A549 (cell line): ENCODE results near the gene DAB2IP.

Experiments
- BHLHE40 ChIP-seq: IDR thresholded peaks from 2 replicates; pipeline ENCODE4 v1.6.1; 2012; ENCODE audit warnings: low read depth, low read length, inconsistent platforms
- CEBPB ChIP-seq, 2 experiments: fragments of >200 bp in 1 of 2; sonication (Bioruptor Twin) in 1 of 2; formaldehyde crosslinking in 1 of 2; IDR thresholded peaks; 2 replicates each; pipeline ENCODE4 v1.6.1; 2012 to 2016
- HOXA7 ChIP-seq: fragments of 250-450 bp; sonication (Bioruptor Pico); IDR thresholded peaks from 2 replicates; pipeline ENCODE4 v1.5.0; 2020; ENCODE audit warnings: mild to moderate bottlenecking, moderate library complexity
- JUNB ChIP-seq: fragments of >200 bp; sonication (Bioruptor Twin); formaldehyde crosslinking; IDR thresholded peaks from 2 replicates; pipeline ENCODE4 v1.6.1; 2016
- KDM5A ChIP-seq: fragments of 200-600 bp; sonication (generic); IDR thresholded peaks from 2 replicates; pipeline ENCODE4 v1.6.1; 2016; ENCODE audit warnings: antibody characterized with exemption, mild to moderate bottlenecking
- MAFK ChIP-seq: fragments of 450-650 bp; IDR thresholded peaks from 2 replicates; pipeline ENCODE4 v1.6.1; 2014; ENCODE audit not compliant: partially characterized antibody
- RCOR1 ChIP-seq: fragments of 150-350 bp; IDR thresholded peaks from 2 replicates; pipeline ENCODE4 v1.6.1; 2014; ENCODE audit warnings: antibody characterized with exemption, low read length, low read depth
- RNF2 ChIP-seq: fragments of 200-600 bp; sonication (generic); IDR thresholded peaks from 2 replicates; pipeline ENCODE4 v1.6.1; 2016; ENCODE audit warnings: low read depth, mild to moderate bottlenecking, antibody characterized with exemption, moderate library complexity, borderline replicate concordance
- TP53 ChIP-seq: fragments of 250-450 bp; sonication (Bioruptor Pico); IDR thresholded peaks from 2 replicates; pipeline ENCODE4 v1.5.0; 2021; ENCODE audit warnings: mild to moderate bottlenecking, moderate library complexity
- TF ChIP-seq, protein P1 (sequence below): fragments of >200 bp; sonication (Bioruptor Twin); formaldehyde crosslinking; IDR thresholded peaks from 3 replicates; pipeline ENCODE4 v1.5.1; 2016
- TF ChIP-seq, protein P2 (sequence below): IDR thresholded peaks from 2 replicates; pipeline ENCODE4 v1.6.1; 2012

DNA sequence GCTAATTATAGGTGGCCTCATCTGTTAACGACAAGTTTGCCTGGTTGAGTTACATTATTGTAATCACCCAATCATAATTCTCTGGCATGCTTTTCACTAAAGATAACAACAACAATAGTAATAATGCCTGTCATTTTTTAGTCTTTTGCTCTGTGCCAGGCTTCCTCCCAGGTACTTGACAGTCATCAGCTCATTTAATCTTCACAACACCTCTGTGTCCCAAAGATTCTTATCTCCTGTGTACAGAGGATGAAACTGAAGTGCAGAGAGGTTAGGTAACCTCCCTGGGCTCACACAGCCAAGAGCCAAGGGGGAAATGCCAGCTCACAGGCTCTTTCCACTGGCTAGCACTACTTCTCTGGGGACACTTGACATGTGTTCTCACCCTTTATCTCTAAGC, 77.5 kb downstream of the DAB2IP start:
- TF ChIP-seq, protein P1, sequence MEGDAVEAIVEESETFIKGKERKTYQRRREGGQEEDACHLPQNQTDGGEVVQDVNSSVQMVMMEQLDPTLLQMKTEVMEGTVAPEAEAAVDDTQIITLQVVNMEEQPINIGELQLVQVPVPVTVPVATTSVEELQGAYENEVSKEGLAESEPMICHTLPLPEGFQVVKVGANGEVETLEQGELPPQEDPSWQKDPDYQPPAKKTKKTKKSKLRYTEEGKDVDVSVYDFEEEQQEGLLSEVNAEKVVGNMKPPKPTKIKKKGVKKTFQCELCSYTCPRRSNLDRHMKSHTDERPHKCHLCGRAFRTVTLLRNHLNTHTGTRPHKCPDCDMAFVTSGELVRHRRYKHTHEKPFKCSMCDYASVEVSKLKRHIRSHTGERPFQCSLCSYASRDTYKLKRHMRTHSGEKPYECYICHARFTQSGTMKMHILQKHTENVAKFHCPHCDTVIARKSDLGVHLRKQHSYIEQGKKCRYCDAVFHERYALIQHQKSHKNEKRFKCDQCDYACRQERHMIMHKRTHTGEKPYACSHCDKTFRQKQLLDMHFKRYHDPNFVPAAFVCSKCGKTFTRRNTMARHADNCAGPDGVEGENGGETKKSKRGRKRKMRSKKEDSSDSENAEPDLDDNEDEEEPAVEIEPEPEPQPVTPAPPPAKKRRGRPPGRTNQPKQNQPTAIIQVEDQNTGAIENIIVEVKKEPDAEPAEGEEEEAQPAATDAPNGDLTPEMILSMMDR = no peak
- TF ChIP-seq, protein P2, sequence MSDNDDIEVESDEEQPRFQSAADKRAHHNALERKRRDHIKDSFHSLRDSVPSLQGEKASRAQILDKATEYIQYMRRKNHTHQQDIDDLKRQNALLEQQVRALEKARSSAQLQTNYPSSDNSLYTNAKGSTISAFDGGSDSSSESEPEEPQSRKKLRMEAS = no peak
- TF ChIP-seq RNF2 (no peak), CEBPB (IDR thresholded peaks at IDR 0.05) (no peak), RCOR1 (no peak), KDM5A (no peak), MAFK (no peak), TP53 (no peak), BHLHE40 (no peak), JUNB (no peak), HOXA7 (no peak)
